OCI-LY7 (cell line): Measurements from ENCODE around the gene RCL1.

Experiments used
- EZH2phosphoT487 ChIP-seq: fragments of 200-600 bp; sonication (generic); IDR thresholded peaks from 2 replicates; pipeline ENCODE4 v1.6.1; 2018; ENCODE audit warnings: low read depth, borderline replicate concordance, mild to moderate bottlenecking, mixed run types, antibody characterized with exemption, low read length, moderate library complexity, mixed read lengths
- TF ChIP-seq, protein P1 (sequence below): fragments of 200-600 bp; sonication (generic); conservative IDR thresholded peaks from 2 replicates; pipeline ENCODE4 v1.5.1; 2014; ENCODE audit warnings: mild to moderate bottlenecking, antibody characterized with exemption, low read length, moderate library complexity, mixed read lengths

DNA sequence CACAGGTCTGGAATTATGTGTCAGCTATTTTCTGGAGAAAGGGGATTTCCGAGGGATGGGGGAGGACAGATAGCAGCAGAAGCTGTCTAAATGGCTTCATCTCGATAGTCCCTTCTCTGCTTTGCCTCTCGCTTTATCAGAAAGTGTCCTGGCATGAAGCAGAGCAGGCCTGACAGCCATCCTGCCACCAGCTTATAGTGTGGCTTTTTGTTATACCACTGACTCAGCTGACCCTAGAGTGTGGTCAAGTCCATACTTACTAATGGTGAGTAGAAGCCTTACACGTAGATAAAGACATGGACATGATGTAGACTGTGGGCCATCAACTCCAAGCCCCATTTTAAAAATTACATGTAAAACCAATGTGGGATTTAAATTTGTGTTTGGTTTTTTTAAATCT is 50.0 kb downstream of the RCL1 start:
- TF ChIP-seq, protein P1, sequence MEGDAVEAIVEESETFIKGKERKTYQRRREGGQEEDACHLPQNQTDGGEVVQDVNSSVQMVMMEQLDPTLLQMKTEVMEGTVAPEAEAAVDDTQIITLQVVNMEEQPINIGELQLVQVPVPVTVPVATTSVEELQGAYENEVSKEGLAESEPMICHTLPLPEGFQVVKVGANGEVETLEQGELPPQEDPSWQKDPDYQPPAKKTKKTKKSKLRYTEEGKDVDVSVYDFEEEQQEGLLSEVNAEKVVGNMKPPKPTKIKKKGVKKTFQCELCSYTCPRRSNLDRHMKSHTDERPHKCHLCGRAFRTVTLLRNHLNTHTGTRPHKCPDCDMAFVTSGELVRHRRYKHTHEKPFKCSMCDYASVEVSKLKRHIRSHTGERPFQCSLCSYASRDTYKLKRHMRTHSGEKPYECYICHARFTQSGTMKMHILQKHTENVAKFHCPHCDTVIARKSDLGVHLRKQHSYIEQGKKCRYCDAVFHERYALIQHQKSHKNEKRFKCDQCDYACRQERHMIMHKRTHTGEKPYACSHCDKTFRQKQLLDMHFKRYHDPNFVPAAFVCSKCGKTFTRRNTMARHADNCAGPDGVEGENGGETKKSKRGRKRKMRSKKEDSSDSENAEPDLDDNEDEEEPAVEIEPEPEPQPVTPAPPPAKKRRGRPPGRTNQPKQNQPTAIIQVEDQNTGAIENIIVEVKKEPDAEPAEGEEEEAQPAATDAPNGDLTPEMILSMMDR, result no peak
- TF ChIP-seq EZH2phosphoT487, result no peak
